WERI-Rb-1 (cell line): ENCODE results near the gene TSHZ2.

ENCODE experiments used
- DNase-seq: peaks from one replicate; pipeline ENCODE4 v3.0.0-alpha.2; 2020
- H3K27ac ChIP-seq: fragments of 250-450 bp; sonication (Bioruptor Pico); 2 replicates; pipeline ENCODE4 v1.5.1; 2020; ENCODE audit warnings: mild to moderate bottlenecking, moderate library complexity
- H3K27me3 ChIP-seq: fragments of 250-450 bp; sonication (Bioruptor Pico); 2 replicates; pipeline ENCODE4 v1.5.1; 2021; ENCODE audit warnings: mild to moderate bottlenecking, low read depth, moderate library complexity; ENCODE audit not compliant: insufficient read depth, severe bottlenecking
- H3K36me3 ChIP-seq: fragments of 250-450 bp; sonication (Bioruptor Pico); 2 replicates; pipeline ENCODE4 v1.5.1; 2020; ENCODE audit warnings: mild to moderate bottlenecking, moderate library complexity
- H3K4me3 ChIP-seq: 2 replicates; pipeline ENCODE4 v1.5.1; 2011; ENCODE audit warnings: low read depth, mild to moderate bottlenecking, control low read depth, low read length
- H3K9me3 ChIP-seq: fragments of 250-450 bp; sonication (Bioruptor Pico); 2 replicates; pipeline ENCODE4 v1.5.1; 2021; ENCODE audit warnings: mild to moderate bottlenecking, moderate library complexity; ENCODE audit not compliant: severe bottlenecking
- TF ChIP-seq, protein P1 (sequence below): IDR thresholded peaks from 2 replicates; pipeline ENCODE4 v1.5.1; 2011; ENCODE audit warnings: low read depth, mild to moderate bottlenecking, control low read depth, inconsistent platforms, low read length

Gene TSHZ2

DNA sequence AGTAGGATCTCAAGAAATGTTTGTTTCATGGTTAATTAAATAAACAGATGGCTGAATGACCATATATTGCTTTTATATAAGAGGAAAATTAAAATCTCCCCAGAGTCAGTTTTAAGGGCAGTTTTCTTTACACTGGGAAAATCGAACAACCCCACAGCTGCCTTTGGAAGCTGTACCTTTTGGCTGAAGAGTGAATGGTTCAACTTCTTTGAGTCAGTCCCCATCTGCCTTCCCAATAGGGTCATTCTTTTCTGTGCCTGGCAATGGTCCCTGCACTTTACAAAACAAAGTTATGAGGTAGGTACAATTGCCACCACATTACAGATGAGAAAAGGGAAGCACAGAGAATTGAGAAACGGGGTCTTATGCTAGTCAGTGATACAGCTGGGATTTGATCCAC is 39.5 kb downstream of the TSHZ2 start:
- H3K9me3 ChIP-seq: no peaks in the 10 kb centered on the region
- no peaks in the 10 kb centered on the region for H3K27me3 ChIP-seq
- TF ChIP-seq, protein P1, sequence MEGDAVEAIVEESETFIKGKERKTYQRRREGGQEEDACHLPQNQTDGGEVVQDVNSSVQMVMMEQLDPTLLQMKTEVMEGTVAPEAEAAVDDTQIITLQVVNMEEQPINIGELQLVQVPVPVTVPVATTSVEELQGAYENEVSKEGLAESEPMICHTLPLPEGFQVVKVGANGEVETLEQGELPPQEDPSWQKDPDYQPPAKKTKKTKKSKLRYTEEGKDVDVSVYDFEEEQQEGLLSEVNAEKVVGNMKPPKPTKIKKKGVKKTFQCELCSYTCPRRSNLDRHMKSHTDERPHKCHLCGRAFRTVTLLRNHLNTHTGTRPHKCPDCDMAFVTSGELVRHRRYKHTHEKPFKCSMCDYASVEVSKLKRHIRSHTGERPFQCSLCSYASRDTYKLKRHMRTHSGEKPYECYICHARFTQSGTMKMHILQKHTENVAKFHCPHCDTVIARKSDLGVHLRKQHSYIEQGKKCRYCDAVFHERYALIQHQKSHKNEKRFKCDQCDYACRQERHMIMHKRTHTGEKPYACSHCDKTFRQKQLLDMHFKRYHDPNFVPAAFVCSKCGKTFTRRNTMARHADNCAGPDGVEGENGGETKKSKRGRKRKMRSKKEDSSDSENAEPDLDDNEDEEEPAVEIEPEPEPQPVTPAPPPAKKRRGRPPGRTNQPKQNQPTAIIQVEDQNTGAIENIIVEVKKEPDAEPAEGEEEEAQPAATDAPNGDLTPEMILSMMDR: no peak
- H3K27ac ChIP-seq: no peak overlapping the region
- DNase-seq: no peak
- H3K4me3 ChIP-seq: no peak overlapping the region
- no peaks in the 10 kb centered on the region for H3K36me3 ChIP-seq

DNA sequence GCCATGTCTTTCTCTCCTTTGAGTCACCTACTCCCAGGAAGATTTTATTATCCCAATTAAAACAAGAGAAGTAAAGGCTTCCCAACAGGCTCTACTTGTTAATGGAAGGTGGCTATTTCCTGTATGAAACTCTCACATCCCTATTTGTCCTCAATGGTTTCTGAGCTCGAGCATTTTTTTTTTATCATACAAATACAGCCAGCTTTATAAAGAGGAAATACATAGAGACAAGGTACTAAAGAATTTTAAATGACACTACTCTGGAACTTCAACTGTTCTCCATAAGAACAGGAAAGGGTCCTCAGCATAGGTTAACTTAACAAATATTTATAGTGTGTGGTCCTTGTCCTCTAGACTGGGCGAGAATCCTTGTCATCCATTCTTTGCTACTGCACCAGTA is 41.0 kb downstream of the TSHZ2 start:
- TF ChIP-seq, protein P1: no peak
- no peaks in the 10 kb centered on the region for H3K27me3 ChIP-seq
- DNase-seq: no peak
- no peaks in the 10 kb centered on the region for H3K36me3 ChIP-seq
- no peaks in the 10 kb centered on the region for H3K9me3 ChIP-seq
- no peak overlapping the region for H3K27ac ChIP-seq
- H3K4me3 ChIP-seq: no peak overlapping the region

DNA sequence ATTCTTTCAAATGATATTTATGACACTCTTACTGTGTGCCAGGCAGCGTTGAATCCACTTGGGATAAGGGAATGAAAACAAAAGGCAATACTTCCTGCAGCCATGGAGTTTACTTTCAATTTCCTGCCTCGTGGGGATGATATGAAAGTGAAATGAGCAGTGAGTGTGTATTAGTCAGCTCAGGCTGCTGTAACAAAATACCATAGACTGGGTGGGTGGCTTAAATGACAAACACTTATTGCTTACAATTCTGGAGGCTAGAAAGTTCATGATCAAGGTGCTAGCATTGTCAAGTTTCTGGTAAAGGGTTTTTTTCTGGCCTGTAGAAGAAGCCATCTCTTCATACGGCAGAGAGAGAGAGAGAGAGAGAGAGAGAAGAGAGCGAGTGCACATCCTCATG is 41.7 kb downstream of the TSHZ2 start:
- Histone ChIP-seq H3K27me3 (no peaks in the 10 kb centered on the region), H3K36me3 (no peaks in the 10 kb centered on the region), H3K4me3 (no peak overlapping the region), H3K9me3 (no peaks in the 10 kb centered on the region), H3K27ac (no peak overlapping the region)
- DNase-seq: no peak
- TF ChIP-seq, protein P1: no peak

DNA sequence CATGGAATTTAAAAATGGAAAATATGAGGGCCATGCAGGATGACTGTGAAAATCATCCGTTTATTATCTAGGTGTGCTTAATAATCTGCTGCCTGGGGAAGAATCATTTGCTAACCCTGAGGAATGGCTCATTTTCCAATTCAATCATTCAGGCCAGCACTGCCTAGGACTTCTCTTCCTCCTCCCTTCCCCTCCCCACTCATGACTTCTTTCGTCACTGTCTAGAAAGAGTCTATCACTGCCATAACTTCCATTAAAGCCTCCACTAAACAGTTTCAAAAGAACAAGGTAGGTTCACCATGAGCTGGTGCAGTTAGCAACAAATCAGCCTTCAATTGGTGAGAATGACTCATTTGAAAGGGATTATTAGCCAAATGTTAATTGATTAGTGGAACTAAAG is 43.9 kb downstream of the TSHZ2 start:
- Histone ChIP-seq H3K9me3 (no peaks in the 10 kb centered on the region), H3K27me3 (no peaks in the 10 kb centered on the region), H3K4me3 (no peak overlapping the region), H3K27ac (no peak overlapping the region), H3K36me3 (no peaks in the 10 kb centered on the region)
- DNase-seq: no peak
- TF ChIP-seq, protein P1: no peak

DNA sequence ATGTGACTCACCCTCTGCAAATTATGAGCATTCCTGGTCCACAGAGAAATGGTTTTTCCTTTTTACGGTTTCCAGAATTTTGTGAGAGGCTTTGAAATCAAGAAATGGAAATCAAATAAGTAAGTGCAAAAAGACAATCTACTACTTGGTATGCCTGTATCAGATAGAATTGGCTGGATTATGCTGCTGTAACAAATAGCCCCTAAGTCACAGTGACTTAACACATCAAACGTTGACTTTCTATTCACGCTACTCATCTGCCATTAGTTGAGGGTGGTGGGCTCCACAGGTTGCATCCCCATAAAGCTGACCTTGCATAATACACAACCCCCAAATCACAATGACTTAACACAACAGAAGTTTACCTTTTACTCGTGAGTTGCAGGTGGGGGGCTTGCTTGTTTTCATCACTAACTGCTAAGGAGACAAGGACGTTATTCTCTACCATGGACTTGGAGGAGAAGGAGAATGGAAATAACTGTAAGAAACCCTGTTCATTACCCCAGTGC is 44.4 kb downstream of the TSHZ2 start:
- DNase-seq: no peak
- no peaks in the 10 kb centered on the region for H3K9me3 ChIP-seq
- H3K36me3 ChIP-seq: no peaks in the 10 kb centered on the region
- H3K27ac ChIP-seq: no peak overlapping the region
- no peak overlapping the region for H3K4me3 ChIP-seq
- H3K27me3 ChIP-seq: no peaks in the 10 kb centered on the region
- TF ChIP-seq, protein P1: no peak

DNA sequence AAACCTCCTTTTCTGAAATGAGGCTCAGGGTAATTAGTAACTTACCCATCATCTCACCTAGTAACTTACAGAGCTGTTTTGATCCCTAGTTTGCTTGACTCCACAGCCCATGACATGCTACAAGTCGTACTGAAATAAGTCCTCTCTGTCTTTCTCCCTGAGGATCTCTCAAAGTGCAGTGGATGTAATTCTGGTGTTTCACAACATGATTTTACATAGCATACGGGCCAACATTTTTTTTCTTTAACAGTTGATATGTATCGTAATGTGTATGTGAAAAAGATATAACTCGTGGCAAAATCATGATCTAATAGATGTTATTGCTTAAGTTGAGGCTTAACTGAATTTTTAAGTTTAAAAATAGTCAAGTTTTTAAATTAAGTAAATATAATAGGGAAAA is 45.0 kb downstream of the TSHZ2 start:
- Histone ChIP-seq H3K36me3 (no peaks in the 10 kb centered on the region), H3K9me3 (no peaks in the 10 kb centered on the region), H3K27ac (no peak overlapping the region), H3K4me3 (no peak overlapping the region), H3K27me3 (no peaks in the 10 kb centered on the region)
- TF ChIP-seq, protein P1: no peak
- DNase-seq: no peak
